Adipose tissue (tissue), 3 donors: ENCODE data around the gene ABHD17B. TPM values are rescaled to one million over a fixed set of nuclear protein-coding genes. Genes with fewer than 3 reads are reported as not detected.

Experiments
- H3K27ac ChIP-seq: one replicate; pipeline ENCODE4 v1.5.1; 2013; ENCODE audit warnings: low read depth, low read length
- WGBS, 3 donors: extraction: QIAGEN DNeasy Blood & Tissue Kit; methylation state at CpG; one replicate each; pipeline ENCODE4 v1.1.7; 2013; 5-methylcytosine and 5-hydroxymethylcytosine counted together
- polyA plus RNA-seq, 3 donors: library from polyadenylated mRNA; stranded (reverse); fragments of 200-250 nt; gene quantifications; one replicate each; pipeline ENCODE4 v1.2.3, GENCODE V29; 2013
- donor health status: healthy with polysubstance abuse.
- donor health status: Bipolar disorder and iron deficiency.
- donor health status: healthy.

The ABHD17B gene
- polyA plus RNA-seq, 3 donors, result 3.9 to 9.7 (median 7.6) TPM

DNA sequence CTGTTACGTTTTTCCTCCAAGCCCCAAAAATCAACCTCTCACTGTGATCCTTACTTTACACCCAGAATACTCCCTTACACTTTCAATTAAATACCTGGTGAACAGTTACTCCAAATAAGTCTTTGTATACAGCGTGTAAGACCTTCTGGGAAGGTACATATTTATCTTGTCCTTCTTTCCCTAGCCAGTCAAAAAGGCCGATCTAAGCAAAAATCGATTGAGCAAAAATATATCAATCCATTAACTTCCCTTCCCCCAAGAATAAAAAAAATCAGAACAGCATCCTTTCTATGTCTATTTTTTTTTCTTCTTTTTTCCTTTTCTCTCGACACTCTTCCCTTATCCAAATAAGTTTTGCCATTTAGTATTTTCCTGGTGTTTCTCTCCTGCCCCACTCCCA is 71.3 kb downstream of the ABHD17B start:
- no peak overlapping the region for H3K27ac ChIP-seq
- 84 to 90% (median 89%) methylated on average over 5 of the region's 5 CpGs for WGBS, 3 donors

- H3K27ac ChIP-seq, result no peak overlapping the region
Observed at GRCh38 chr9:71835596-71835995, 75.4 kb downstream of the ABHD17B start.

GRCh38 chr9:71830929-71831328 is 80.1 kb downstream of the ABHD17B start:
- WGBS, 3 donors, result 60 to 82% (median 72%) methylated on average over 1 of the region's 1 CpG

GRCh38 chr9:71830153-71830552 is 80.8 kb downstream of the ABHD17B start:
- 62 to 85% (median 66%) methylated on average over 2 to 3 of the region's 3 CpGs for WGBS, 3 donors
- H3K27ac ChIP-seq, result no peak overlapping the region

More at GRCh38 chr9:71830929-71831328, 80.1 kb downstream of the ABHD17B start:
- H3K27ac ChIP-seq, result no peak overlapping the region

GRCh38 chr9:71826279-71826678 is 84.7 kb downstream of the ABHD17B start:
- no peak overlapping the region for H3K27ac ChIP-seq
- 31 to 40% (median 37%) methylated on average over 2 of the region's 2 CpGs for WGBS, 3 donors

DNA sequence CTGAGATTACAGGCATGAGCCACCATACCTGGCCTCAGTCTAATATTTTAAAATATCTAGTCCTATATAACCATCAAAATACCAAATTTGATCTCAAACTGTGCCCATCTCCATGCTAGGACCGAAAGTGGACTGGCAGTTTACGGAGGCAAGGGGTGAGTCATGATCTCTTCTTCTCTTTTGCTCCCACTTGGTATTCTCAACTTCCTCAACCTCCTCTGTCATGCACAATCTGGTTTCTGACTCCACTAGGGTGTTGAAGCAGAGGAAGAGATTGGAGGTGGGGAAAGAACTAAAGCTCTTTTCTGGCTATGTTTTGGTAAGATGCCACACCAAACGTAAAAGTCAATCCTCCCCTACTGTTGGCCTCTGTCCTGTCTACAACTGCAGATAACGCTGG is 86.7 kb downstream of the ABHD17B start:
- WGBS, 3 donors, result 72 to 86% (median 73%) methylated on average over 4 of the region's 4 CpGs

GRCh38 chr9:71822935-71823334 is 88.1 kb downstream of the ABHD17B start:
- no peak overlapping the region for H3K27ac ChIP-seq

More for the DNA sequence above, 86.7 kb downstream of the ABHD17B start:
- no peak overlapping the region for H3K27ac ChIP-seq

GRCh38 chr9:71822456-71822855 is 88.5 kb downstream of the ABHD17B start:
- H3K27ac ChIP-seq, result no peak overlapping the region
- 44 to 57% (median 53%) methylated on average over 3 of the region's 3 CpGs for WGBS, 3 donors

- no peak overlapping the region for H3K27ac ChIP-seq
- 89 to 93% (median 93%) methylated on average over 3 of the region's 3 CpGs for WGBS, 3 donors
Observed at GRCh38 chr9:71821405-71821804, 89.6 kb downstream of the ABHD17B start.

GRCh38 chr9:71820403-71820921 is 90.5 kb downstream of the ABHD17B start:
- WGBS, 3 donors, result 60 to 72% (median 66%) methylated on average over 6 of the region's 6 CpGs
- no peak overlapping the region for H3K27ac ChIP-seq

GRCh38 chr9:71819115-71819739 is 91.8 kb downstream of the ABHD17B start:
- H3K27ac ChIP-seq, result no peak overlapping the region
- WGBS, 3 donors, result 84 to 86% (median 85%) methylated on average over 8 of the region's 8 CpGs

DNA sequence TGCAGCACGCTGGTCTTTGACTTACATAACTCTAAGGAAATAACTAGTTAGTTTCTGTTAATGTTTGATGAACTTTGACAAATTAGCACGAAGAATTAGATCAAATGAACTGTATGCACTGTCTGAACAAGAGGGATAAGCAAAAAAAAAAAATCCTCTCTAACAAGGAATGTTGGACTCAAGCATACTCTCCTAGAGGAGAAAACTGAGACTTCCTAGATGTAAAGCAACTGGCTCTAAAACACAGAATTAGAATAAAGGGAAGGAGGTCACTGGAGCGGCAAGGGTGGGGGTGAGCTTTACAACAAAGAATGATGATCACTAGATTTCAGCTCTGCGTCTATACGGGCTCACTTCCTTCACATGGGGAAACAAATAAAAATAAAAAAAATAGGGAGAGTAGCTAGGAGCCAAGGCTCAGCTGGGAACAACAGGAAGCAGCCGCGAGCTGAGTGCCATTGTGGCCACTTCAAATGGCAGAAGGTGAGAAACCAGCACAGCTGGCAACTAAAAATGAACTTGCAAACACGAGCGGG is 94.0 kb downstream of the ABHD17B start:
- 46 to 50% (median 46%) methylated on average over 9 of the region's 9 CpGs for WGBS, 3 donors
- no peak overlapping the region for H3K27ac ChIP-seq

Other genes with a start within 250 kb of the ABHD17B start
- gene CEMIP2, start 142.7 kb downstream of the ABHD17B start, polyA plus RNA-seq, result 10 to 100 TPM; 12.4 to 57.5 (median 23.8) TPM
- gene C9orf85, start 446 bp upstream of the ABHD17B start, polyA plus RNA-seq, result 10 to 100 TPM in 1 of 3 donors, 1 to 10 TPM in 2; 8.0 to 15.6 (median 8.9) TPM
- gene C9orf57, start 149.4 kb upstream of the ABHD17B start, polyA plus RNA-seq, result not detected
- under 1 TPM; 0.04 to 0.81 (median 0.11) TPM for gene GDA, start 238.2 kb upstream of the ABHD17B start, polyA plus RNA-seq